ENCODE results near the gene UPB1.

UPB1 gene

DNA sequence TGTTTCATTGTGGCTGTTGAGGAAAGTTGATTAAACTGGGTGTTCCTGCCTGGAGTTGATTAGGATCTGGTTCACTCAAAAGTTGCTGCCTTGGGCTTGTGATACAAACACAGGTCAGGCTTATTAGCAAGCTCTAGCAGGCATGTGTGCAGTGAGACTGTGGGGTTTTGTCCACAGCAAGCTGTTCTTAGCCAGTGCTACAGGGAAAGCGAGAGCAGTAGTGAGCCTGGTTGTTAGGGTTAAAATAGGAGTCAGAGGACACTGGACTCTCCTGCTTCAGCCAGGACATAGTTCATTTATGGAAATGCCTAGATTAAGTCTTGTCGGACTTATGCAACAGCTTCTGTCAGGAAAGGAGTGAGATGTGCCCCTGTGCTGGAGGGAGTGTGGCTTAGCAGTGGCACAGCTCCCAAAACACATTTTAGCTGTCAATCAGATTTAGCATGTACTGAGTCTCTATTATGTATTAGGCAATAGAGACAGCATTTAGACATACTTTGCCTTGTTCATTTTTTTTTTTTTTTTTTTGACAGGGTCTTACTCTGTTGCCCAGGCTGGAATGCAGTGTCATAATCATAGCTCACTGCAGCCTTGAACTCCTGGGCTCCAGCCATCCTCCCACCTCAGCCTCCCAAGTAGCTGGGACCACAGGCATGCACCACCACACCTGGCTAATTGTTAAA, 69.4 kb downstream of the UPB1 start:
- no peak for DNase-seq (ENCODE audit: low read depth in 2 of 2)

DNA sequence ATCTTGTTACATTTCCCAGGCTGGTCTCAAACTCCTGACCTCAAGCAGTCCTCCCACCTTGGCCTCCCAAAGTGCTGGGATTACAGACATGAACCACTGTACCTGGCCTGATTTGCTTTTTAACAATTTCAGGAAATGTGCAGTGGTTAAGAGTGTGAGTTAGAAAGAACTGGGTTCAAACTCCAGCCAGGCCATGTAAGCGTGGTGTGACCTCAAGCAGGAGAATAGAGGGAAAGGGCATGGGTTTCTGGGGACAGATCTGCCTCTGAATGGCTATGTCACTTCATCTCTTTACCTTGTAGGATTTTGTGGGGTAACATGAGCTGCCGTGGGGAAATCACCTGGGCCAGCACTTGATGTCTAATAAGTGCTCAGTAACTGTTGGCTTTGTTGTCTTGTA, 69.9 kb downstream of the UPB1 start:
- DNase-seq (ENCODE audit: low read depth in 2 of 2) = no peak

DNA sequence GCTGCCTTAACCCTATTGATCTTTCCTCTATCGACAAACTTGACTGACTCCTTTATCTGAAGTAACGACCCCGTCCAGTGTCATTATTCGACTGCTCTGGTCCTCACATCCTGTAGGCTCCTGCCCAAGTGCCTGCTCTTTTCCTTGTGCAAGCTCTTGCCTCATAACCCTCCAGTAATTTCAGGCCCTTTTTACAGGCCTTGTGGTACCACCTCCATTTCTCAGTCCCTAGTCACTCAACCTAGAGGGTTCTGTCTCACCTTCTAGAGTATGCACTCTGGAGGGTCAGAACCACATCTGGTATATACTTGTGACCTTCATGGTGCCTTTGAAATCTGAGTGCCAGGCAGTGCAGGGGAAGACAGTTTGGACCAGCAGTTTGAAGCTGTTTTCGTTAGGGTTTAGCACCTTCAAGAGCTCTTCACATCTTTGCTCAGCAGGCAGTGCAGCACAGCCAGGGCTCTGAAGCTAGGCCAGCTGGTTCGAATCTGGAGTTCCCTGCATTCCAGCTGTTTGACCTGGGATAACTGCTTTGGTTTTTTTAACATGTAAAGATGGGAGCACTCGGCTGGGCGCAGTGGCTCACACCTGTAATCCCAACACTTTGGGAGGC, 71.9 kb downstream of the UPB1 start:
- no peak for DNase-seq (ENCODE audit: low read depth in 2 of 2)

DNA sequence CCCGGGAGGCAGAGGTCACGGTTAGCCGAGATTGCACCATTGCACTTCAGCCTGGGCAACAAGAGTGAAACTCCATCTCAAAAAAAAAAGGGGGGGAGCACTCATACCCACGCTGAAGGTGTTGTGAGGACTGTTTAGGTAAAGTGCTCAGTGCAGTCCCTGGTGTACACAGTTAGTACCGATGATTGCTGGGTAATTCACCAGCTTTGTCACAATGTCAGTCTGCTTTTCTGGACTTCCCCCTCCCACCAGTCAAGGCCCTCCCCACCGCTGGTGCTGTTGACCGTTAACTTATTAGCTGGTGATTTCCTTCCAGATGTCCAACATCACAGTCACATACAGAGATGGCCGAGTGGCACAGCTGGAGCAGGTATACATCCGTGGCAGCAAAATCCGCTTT, 72.5 kb downstream of the UPB1 start:
- no peak for DNase-seq (ENCODE audit: low read depth in 2 of 2)

DNA sequence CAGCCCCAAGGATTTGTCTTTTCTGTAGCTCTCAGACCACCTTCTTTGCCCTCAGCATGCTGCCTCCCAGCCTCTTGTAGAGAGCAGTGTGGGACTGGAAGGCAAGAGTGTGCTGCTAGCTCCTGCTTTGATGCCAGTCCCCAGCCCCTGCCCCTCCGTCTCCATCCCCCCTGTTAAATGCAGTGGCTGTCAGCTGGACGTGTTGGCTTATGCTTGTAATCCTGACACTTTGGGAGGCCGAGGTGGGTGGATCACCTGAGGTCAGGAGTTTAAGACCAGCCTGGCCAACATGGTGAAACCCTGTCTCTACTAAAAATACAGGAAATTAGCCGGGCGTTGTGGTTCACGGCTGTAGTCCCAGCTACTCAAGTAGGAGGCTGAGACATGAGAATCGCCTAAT, 76.1 kb downstream of the UPB1 start:
- DNase-seq (ENCODE audit: low read depth in 2 of 2) = no peak

DNA sequence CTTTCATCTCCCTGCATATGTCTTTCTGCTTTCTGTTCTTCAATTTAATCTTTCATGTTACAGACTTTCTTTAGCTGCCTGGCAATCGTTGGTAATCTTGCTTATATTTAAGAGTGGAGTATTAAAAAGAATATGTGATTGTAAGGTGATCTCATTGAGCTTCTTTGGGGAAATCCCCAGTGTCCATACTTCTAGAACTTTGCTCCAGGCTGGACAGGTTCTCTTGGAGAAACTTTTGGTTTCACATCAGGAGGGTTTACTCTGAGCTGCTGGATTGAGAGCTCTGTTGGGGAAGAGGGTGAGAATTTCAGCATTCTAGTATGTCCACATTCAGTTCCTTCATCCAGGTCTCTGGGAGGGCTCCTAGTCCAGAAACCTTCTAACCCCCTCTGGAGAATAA, 81.6 kb downstream of the UPB1 start:
- DNase-seq (ENCODE audit: low read depth in 2 of 2) = no peak

Measured in stimulated activated CD4-positive, alpha-beta T cell treated with anti-CD3 and anti-CD28 coated beads, Interleukin-4, amount 100 ng/mL, for 48 hours (primary cell).